Activated CD4-positive, CD25-positive, alpha-beta regulatory T cell treated with anti-CD3 and anti-CD28 coated beads, Interleukin-2, amount 50 U/mL, for 72 hours (primary cell): ENCODE measurements around the gene HYAL2.
"Not testable (repeated sequence)": the region's sequence is repeated elsewhere in the genome, so short reads cannot be mapped to it uniquely, and the experiment has no call there.

Source experiments
- DNase-seq: peaks from one replicate; pipeline ENCODE4 v3.0.0; 2021

HYAL2 gene

GRCh38 chr3:50288387-50289007, 34.0 kb downstream of the HYAL2 start:
- DNase-seq: no peak

GRCh38 chr3:50287262-50287661, 35.3 kb downstream of the HYAL2 start:
- no peak for DNase-seq

- no peak for DNase-seq
These were observed 36.0 kb downstream of the HYAL2 start for GRCh38 chr3:50286322-50287227.

- not testable (repeated sequence) for DNase-seq
These were observed 38.4 kb downstream of the HYAL2 start for GRCh38 chr3:50284121-50284520.

GRCh38 chr3:50279255-50280016, 43.1 kb downstream of the HYAL2 start:
- no peak for DNase-seq

- DNase-seq: no peak
These were observed 43.7 kb downstream of the HYAL2 start, which contains the start of gene LSMEM2 for GRCh38 chr3:50278880-50279224. Gene LSMEM2 (plus strand): TSS chr3:50279087. CDS start chr3:50279114, 27 bp downstream.

GRCh38 chr3:50278123-50278879, 44.2 kb downstream of the HYAL2 start:
- DNase-seq: no peak

GRCh38 chr3:50276762-50277101, 45.8 kb downstream of the HYAL2 start:
- DNase-seq: no peak

GRCh38 chr3:50275996-50276761, 46.4 kb downstream of the HYAL2 start:
- DNase-seq: no peak

GRCh38 chr3:50275141-50275995, 47.2 kb downstream of the HYAL2 start:
- DNase-seq: no peak

GRCh38 chr3:50274371-50275104, 48.0 kb downstream of the HYAL2 start:
- DNase-seq: peak; percentile 75

- no peak for DNase-seq
These were observed 48.9 kb downstream of the HYAL2 start for GRCh38 chr3:50273689-50274065.

GRCh38 chr3:50272911-50273688, 49.4 kb downstream of the HYAL2 start:
- DNase-seq: peak; percentile 96

GRCh38 chr3:50272538-50272910, 50.0 kb downstream of the HYAL2 start:
- DNase-seq: not testable (repeated sequence)

GRCh38 chr3:50271314-50271936, 51.1 kb downstream of the HYAL2 start:
- DNase-seq: no peak

- DNase-seq: no peak
These were observed 51.9 kb downstream of the HYAL2 start for GRCh38 chr3:50270422-50271224.

GRCh38 chr3:50269977-50270413, 52.5 kb downstream of the HYAL2 start:
- no peak for DNase-seq

- DNase-seq: no peak
These were observed 53.1 kb downstream of the HYAL2 start for GRCh38 chr3:50269460-50269859.
